Smooth muscle cell (in vitro differentiated cells): ENCODE measurements around the gene PRKACA. TPM values are rescaled to one million over a fixed set of nuclear protein-coding genes. Genes with fewer than 3 reads are reported as not detected.

ENCODE experiments used
- DNase-seq: peaks from one replicate; lab custom pipeline; 2025; ENCODE audit not compliant: unreplicated experiment; lab: John Stamatoyannopoulos, UW
- H2AFZ ChIP-seq: fragments of 200-600 bp; sonication (generic); 2 replicates; pipeline ENCODE4 v1.6.0; 2016; ENCODE audit warnings: antibody characterized with exemption, low read depth, mild to moderate bottlenecking
- H3F3A ChIP-seq: fragments of 200-600 bp; sonication (generic); 2 replicates; pipeline ENCODE4 v1.6.0; 2017; ENCODE audit warnings: antibody characterized with exemption, low read depth
- H3K27ac ChIP-seq: fragments of 200-600 bp; sonication (generic); 2 replicates; pipeline ENCODE4 v1.5.1; 2016; ENCODE audit warnings: low read depth, mild to moderate bottlenecking
- H3K27me3 ChIP-seq: fragments of 200-600 bp; sonication (generic); 2 replicates; pipeline ENCODE4 v1.6.1; 2016; ENCODE audit warnings: low read depth, mild to moderate bottlenecking
- H3K36me3 ChIP-seq: fragments of 200-600 bp; sonication (generic); 2 replicates; pipeline ENCODE4 v1.5.1; 2016; ENCODE audit warnings: low read depth
- H3K4me1 ChIP-seq: fragments of 200-600 bp; sonication (generic); 2 replicates; pipeline ENCODE4 v1.5.1; 2016; ENCODE audit warnings: low read depth
- H3K4me2 ChIP-seq: fragments of 200-600 bp; sonication (generic); 2 replicates; pipeline ENCODE4 v1.6.0; 2016; ENCODE audit warnings: mild to moderate bottlenecking
- H3K4me3 ChIP-seq: fragments of 200-600 bp; sonication (generic); 2 replicates; pipeline ENCODE4 v1.5.1; 2016; ENCODE audit warnings: mild to moderate bottlenecking
- H3K79me2 ChIP-seq: fragments of 200-600 bp; sonication (generic); 2 replicates; pipeline ENCODE4 v1.6.0; 2016; ENCODE audit warnings: low read depth, mild to moderate bottlenecking
- H3K9ac ChIP-seq: fragments of 200-600 bp; sonication (generic); 2 replicates; pipeline ENCODE4 v1.6.0; 2016; ENCODE audit warnings: low read depth
- H3K9me3 ChIP-seq: fragments of 200-600 bp; sonication (generic); replicated peaks from 2 replicates; pipeline ENCODE4 v1.5.1; 2016; ENCODE audit warnings: low read depth
- H4K20me1 ChIP-seq: fragments of 200-600 bp; sonication (generic); 2 replicates; pipeline ENCODE4 v1.6.0; 2016; ENCODE audit warnings: low read depth
- CTCF ChIP-seq: fragments of 200-600 bp; sonication (generic); IDR thresholded peaks from 2 replicates; pipeline ENCODE4 v1.5.1; 2017; ENCODE audit warnings: borderline replicate concordance, mild to moderate bottlenecking, antibody characterized with exemption; ENCODE audit not compliant: insufficient read depth, poor library complexity, severe bottlenecking
- WGBS: methylation state at CpG from one replicate; pipeline ENCODE4 v1.1.7; 2016; ENCODE audit warnings: low lambda C conversion rate; 5-methylcytosine and 5-hydroxymethylcytosine counted together
- polyA plus RNA-seq: library from polyadenylated mRNA; unstranded; fragments of >200 nt; fragmentation: Nextera tagmentation; extraction: Ambion mirVana; gene quantifications from 2 replicates; pipeline ENCODE4 v1.2.1, GENCODE V29; 2016
- total RNA-seq: library from RNA; depleted of rRNA; stranded (reverse); fragments of >200 nt; gene quantifications from 2 replicates; pipeline ENCODE4 v1.2.3, GENCODE V29; 2014

The PRKACA gene
- total RNA-seq (20.7 and 30.3 TPM in 2 replicates), polyA plus RNA-seq (11.1 and 14.4 TPM in 2 replicates)

GRCh38 chr19:14117668-14118164 is at the start of gene PRKACA:
Gene PRKACA (minus strand): TSS chr19:14117762. CDS start chr19:14117547, 215 bp downstream.
- WGBS, result 0% methylated on average over 31 of the region's 67 CpGs
- peaks cover 23% of the 10 kb centered on the region for H3K4me1 ChIP-seq
- peak within 1 kb of the TSS; percentile 73 for H3K27ac ChIP-seq
- H3K9me3 ChIP-seq, result no peaks in the 10 kb centered on the region
- peak within 1 kb of the TSS; percentile 77 for H2AFZ ChIP-seq
- H3F3A ChIP-seq, result peaks cover 11% of the 10 kb centered on the region
- H3K4me3 ChIP-seq, result peak within 1 kb of the TSS; percentile 77
- no peaks in the 10 kb centered on the region for H3K36me3 ChIP-seq
- DNase-seq, result peak; percentile 95
- no peaks in the 10 kb centered on the region for H3K27me3 ChIP-seq
- H3K4me2 ChIP-seq, result peak within 1 kb of the TSS; percentile 95
- peaks cover 39% of the 10 kb centered on the region for H4K20me1 ChIP-seq
- no peak for TF ChIP-seq CTCF
- peak within 1 kb of the TSS; percentile 82 for H3K9ac ChIP-seq
- H3K79me2 ChIP-seq, result peaks cover 44% of the 10 kb centered on the region

- no peak for TF ChIP-seq CTCF
- H3K36me3 ChIP-seq, result no peaks in the 10 kb centered on the region
- H3K4me2 ChIP-seq, result no peak overlapping the region
- H3K9me3 ChIP-seq, result no peaks in the 10 kb centered on the region
- H3K4me1 ChIP-seq, result peaks cover 7% of the 10 kb centered on the region
- H3K4me3 ChIP-seq, result no peak overlapping the region
- H3K79me2 ChIP-seq, result no peaks in the 10 kb centered on the region
- no peaks in the 10 kb centered on the region for H3F3A ChIP-seq
- 91% methylated on average over 6 of the region's 12 CpGs for WGBS
- no peak overlapping the region for H3K27ac ChIP-seq
- no peaks in the 10 kb centered on the region for H3K27me3 ChIP-seq
- H2AFZ ChIP-seq, result no peak overlapping the region
- H3K9ac ChIP-seq, result no peak overlapping the region
- no peak for DNase-seq
- H4K20me1 ChIP-seq, result no peaks in the 10 kb centered on the region
Observed at GRCh38 chr19:14166999-14167575, 49.5 kb upstream of the PRKACA start.

GRCh38 chr19:14165990-14166830 is 48.6 kb upstream of the PRKACA start:
- WGBS, result 87% methylated on average over 18 of the region's 20 CpGs
- no peak overlapping the region for H3K4me3 ChIP-seq

More at GRCh38 chr19:14165990-14166830, 48.6 kb upstream of the PRKACA start:
- H4K20me1 ChIP-seq, result no peaks in the 10 kb centered on the region
- peaks cover 7% of the 10 kb centered on the region for H3K4me1 ChIP-seq
- no peaks in the 10 kb centered on the region for H3K9me3 ChIP-seq
- no peak overlapping the region for H3K27ac ChIP-seq
- DNase-seq, result no peak
- H2AFZ ChIP-seq, result no peak overlapping the region
- H3K27me3 ChIP-seq, result no peaks in the 10 kb centered on the region
- no peaks in the 10 kb centered on the region for H3F3A ChIP-seq
- H3K4me2 ChIP-seq, result no peak overlapping the region
- TF ChIP-seq CTCF, result no peak
- H3K79me2 ChIP-seq, result no peaks in the 10 kb centered on the region
- H3K9ac ChIP-seq, result no peak overlapping the region
- H3K36me3 ChIP-seq, result no peaks in the 10 kb centered on the region
